CD1c-positive myeloid dendritic cell (primary cell): ENCODE data around the gene PDIA6.
"Not testable (repeated sequence)": the region's sequence is repeated elsewhere in the genome, so short reads cannot be mapped to it uniquely, and the experiment has no call there.

Experiments
- DNase-seq: peaks from one replicate; pipeline ENCODE4 v3.0.0-alpha.2; 2016; ENCODE audit errors: extremely low spot score

Gene PDIA6

GRCh38 chr2:10780821-10781220 lies 31.8 kb downstream of the PDIA6 start:
- DNase-seq: not testable (repeated sequence)

DNA sequence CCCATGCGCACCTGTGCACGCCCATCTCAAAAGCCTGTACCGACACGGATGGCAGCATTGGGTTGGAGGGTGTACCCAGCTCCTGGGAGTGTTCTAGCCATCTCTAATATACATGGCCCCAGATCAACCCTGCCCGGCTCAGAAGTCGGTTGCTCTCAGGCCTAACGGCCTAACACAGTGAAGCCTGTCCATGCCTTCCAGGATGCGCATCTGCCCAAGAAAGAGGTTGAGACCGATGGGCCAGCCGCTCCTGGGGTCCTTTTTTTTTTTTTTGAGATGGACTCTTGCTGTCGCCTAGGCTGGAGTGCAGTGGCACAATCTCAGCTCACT lies 32.1 kb downstream of the PDIA6 start:
- DNase-seq: no peak

DNA sequence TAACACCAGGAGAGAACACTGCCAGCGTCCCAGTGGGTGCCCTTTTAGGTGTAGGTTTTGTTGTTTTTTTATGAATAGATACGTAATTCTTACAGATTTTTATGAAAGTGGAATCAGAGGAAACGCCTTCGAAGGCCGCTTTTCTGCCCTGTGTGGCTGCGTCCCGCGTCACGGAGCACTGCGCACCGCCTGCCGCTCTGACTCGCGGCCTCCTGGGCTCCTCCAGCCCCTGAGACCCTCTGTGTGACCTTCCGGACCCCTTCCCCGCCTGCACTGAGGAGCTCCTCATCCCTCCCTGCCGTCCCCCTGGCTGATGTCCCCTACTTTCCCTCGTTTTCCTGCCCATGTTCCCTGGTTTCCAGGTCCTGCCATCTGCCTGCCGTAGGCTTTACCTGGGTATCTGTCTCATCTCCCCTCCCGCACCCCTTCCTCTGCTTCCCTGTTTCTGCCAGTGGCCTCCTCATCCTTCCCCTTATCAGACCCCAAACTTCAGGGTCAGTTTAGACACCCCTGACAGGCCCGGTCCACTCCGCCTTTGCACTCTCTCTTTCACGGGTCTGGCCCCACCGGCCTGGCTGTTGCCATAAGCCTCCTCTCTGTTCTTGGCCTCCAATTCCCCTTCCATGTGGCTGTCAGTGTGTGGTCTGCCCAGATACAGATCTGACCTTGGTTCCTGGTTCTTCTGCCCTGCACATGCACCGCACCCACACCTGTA lies 32.7 kb downstream of the PDIA6 start:
- DNase-seq: no peak

DNA sequence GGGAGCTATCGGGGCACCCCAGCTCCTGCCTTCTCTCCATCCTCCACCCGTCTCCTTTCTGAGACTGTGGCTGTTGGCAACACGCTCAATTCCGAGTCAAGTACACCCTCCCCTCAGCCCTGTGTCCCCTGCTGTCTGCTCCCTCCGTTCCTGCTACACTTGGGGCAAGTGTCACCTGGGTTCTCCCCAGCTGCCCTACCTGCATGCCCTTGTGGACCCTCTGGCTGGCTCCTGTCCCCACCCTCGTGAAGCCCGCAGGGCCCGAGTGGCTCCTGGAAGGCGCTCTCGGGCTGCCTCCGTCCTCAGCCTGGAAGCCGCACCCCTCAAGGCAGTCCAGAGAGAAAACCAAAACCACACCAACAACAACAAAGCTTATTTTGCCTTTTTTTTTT lies 33.9 kb downstream of the PDIA6 start:
- DNase-seq: no peak

DNA sequence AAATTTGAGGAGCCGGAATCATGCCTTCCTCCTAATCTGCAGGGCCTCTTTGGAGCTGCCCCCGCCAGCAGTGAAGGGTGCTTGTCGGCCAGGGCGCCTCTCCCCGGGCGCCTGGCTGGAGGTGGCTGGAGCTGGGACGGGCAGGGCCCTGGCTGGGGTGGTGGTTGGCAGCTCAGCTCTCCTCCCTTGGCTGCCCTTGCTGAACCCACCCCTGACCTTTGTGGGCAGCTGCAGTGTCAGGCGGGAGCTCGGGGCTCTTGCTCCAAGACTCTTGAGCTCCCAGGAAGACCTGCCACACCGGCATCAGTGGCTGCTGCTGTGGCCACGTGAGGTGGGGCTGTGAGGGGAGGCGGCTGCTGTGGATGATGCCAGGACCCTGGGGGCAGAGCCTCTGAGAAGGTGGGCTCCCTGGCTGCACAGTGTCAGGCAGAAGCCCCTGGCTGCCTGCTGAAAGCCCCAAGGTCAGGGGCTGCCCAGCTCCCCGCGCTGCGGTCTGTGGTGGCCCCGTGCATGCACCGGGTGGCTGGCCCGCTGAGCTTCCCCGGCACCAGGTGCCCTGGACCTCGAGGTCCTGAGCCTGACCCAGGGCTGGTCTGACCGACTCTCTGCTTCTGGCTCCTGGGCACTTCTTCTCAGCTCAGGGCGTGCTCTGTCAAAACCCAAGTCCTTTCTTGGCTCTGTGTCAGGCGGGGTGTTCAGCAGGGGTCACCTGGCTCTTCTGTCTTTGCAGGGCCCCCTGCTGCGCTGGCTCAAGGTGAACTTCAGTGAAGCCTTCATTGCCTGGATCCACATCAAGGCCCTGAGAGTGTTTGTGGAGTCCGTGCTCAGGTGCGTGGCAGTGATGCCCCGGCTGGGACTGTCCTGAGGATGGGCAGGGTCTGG lies 34.5 kb downstream of the PDIA6 start:
- no peak for DNase-seq

DNA sequence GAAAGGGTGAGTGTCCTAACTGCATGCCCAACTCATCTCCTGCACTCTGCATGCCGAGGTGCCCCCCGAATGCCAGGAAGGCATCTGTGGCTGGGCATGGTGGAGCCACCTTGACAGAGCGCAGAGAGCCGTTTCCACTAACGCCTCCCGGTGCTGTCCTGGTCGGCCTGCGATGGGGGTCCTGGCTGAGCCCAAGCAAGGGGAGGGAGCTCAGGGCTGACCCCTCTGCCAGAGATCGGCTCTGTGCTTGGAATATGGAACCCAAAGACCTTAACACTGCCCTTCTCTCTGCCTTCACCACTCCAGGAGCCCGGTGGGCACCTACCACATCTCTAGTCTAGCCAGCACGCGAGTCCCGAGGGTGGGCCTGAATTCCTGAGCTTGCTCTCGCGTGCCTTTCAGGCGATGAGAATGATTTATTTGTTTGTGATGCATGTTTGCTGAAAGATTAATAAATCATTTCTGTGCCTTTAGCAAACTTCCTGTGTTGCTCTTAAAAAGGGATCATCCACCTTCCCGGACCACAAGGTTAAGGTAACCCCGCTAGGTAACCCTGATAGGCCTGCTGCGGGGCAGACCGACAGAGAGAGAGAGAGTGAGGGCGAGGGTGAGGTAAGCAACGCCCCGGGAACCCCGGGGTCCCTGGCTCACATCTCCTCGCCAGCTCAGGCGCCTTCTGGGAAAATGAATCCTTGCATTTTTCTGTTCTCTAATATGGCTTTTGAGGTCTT lies 35.3 kb downstream of the PDIA6 start:
- no peak for DNase-seq

DNA sequence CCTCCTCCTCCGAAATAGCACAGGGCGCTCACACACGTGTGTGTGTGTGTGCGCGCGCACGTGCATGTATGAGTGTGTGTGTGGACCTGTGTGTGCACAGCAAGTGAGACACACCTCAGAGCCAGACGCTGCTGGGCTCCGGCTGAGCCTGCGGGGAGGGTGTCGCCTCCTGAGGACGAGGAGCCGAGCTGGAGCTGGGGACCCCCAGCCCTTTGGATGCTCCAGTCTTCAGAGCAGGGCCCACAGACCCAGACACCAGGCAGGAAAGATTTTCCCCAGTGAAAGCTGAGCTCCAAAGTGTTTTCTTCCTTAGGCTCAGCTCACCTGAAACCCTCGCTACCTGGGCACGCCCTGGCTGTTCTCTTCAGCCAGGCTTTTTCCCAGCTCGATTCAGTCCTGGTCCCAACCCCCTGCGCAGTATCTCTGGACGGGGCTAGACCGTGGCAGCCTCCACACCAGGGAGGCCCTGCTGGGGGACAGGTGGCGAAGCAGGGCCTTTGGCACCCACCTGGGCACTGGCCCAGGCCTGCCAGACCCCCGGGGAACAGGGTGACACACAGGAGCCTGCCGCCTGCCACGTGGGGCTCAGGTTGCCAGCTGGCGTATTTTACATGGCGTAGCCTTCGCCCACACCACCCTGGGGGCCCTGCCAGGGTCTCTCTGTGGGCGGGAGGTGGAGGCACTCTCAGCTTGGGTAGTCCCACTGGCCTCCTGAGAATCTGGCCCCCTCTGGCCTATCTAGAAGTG lies 36.2 kb downstream of the PDIA6 start:
- no peak for DNase-seq

- no peak for DNase-seq
These were observed 36.8 kb downstream of the PDIA6 start for GRCh38 chr2:10775831-10776230.

DNA sequence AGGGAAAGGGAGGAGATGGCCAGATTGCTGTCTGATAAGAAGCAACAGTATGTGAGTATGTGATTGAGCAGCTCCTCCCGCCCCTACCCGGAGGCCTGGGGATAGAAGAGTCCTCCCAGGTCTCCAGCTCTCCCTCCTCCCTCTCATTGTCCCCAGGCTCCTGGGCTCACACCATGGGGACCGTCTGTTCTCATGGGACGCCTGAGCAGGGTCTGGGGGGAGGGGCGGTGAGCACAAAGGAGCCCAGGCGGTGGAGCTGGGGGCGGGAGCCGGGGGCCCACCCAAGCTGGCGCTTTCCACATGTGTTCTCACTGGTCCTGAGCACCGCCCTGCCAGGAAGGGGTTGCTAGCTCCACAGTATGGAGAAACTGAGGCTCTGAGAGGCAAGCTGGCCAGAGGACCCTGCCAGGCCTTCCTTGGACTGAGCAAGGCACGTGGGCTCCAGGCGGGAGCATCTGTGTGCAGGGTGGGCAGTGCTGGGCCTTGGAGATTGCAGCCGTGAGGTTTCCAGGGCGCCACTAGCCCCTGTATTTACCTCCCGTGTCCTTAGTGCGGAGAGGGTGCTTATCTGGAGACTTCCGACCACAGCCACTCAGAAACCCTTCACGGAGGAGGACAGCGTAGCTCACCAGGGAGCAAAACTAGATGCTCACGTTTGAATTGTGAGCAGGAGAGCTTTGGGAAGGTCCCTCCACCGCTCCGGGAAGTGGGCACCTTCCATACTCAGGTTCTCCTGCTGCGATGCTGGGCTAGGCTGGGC lies 37.4 kb downstream of the PDIA6 start:
- DNase-seq: no peak

DNA sequence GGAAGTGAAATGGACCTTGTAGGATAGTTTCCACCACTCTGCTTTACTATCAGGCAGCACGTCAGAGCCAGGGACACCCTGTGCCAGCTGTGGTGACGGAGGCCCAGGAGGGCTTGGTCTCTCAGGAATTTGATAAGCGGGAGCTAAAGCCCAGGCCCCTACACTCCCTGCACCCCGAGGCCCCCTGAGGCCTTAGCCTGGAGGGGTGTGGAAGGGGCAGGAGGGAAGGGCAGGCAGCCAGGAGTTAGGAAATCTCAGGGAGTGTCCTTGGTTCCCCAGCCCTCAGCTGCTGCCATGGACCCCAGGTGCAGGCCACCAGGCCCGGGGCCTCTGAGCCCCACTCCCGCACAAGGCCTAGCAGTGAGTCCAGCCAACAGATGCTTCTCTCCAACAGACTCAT lies 38.2 kb downstream of the PDIA6 start:
- no peak for DNase-seq

DNA sequence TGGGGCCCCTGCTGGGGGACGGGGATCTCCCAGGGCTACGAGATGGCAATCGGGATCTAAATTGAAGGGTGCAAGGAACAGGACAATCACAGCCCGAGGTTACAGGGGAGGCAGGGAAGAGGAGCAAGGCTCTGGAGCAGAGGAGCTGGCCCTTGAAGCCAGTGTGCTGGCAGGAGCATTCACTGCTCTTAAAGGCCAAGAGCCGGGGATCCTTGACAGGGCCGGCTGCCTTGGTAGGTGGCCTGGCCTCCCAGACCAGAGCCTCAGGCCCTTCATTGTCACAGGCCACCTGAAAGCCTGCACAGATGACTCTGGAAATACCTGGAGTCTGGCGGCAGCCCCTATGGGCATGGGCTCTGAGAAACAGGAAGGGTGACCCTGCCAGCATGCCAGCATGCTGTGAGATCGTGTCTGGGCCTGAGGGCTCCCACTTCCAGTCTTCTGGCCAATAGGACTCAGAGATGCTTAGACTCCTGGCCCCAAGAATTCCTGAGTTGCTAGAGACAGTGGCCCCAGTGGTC lies 38.7 kb downstream of the PDIA6 start:
- no peak for DNase-seq

DNA sequence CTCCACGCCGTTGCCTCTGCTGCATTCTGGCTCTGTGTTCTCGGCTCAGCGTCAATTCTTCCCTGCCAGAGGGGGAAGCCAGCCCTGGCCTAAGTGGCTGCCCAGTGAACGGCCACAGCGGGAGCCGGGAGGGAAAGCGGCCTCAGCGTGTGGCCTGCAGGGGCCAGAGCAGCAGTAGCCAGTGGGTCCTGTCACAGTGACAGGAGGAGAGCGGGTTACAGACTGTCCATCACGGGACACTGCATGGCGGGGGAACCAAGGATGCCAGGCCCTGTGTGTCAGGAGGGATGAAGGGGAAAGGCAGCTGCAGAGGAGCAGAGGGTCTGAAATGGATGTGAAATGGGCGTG lies 39.7 kb downstream of the PDIA6 start:
- no peak for DNase-seq

DNA sequence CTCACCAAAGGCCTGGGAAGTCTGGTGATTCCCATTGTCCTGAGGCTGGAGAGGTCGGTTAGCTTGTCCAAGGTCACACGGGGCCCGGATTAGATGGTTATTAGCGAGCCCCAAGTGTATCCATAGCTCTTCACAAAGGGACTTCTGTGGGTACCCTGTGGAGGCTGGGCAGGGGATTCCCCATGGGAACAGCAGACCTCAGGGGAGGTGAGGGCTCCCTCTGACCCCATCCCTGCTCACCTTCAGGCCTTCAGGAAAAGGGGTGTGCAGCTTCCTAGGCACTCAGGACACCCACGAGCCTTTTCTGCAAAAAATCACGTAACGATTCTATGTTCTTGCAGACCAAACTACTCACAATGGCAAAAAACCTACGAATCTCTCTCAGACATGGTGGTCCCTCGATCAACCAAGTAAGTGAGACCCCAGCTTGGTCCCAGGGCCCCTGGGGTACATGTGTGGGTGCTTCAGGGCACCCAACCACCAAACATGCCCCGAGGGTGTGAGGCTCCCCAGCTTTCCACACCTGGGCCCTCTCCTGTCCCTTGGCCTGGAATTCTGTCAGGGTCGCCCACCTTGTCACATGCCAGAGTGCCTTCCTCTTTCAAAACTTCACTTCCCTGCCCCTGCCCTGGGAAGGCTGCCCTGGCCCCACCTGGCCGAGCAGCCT lies 40.3 kb downstream of the PDIA6 start:
- no peak for DNase-seq

DNA sequence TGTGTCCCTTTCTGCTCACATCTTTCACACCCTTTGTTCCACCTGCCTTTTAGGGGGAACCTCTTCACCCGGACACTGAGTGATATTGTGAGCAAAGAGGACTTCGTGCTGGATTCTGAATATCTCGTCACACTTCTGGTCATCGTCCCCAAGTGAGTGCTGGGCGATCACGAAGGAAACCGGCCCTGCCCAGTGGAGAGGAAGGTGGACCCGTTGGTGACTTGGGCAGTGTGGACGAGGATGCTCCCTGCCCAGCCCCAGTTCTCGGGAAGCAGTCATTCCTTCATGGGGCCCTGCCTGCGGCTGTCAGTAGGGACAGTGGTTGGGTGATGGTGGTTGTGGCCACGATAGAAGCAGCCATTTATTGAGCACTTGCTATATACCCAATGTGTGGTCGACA lies 40.8 kb downstream of the PDIA6 start:
- DNase-seq: no peak

DNA sequence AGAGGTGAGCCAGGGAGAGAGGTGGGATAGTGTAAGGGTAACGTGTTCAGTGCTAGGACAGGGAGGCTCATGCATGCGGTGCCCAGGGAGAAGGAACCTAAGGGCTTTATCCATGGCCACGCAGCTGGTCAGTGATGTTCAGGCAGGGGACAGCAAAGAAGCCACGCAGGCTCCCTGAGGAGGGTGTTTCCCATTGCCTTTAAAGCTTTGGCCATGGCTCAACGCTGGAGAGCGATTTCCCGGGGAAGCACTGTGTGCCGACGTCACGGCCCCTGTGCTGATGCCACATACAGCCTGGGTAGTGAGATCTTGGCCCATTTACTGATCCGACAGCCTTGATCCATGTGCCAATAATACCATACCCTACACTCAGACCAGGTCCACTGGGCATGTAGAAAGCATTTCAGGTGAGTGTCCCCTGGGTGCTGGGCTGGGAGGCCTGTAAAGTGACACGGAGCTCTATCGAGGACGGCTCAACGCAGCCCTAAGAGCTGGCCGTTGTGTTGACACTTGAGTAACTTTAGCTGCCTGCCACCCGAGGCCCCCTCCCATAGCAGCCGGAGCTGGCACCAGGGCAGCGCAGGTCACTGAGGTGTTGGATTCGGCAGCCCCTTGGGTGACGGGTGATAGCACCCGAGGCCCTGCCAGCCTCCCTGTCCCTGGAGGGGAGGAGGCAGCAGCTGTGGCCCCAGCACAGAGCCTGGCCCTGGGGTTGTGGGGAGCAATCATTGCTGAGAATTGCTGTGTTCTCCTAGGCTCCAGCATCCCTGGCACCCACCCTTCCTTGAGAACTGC lies 41.4 kb downstream of the PDIA6 start:
- DNase-seq: no peak

GRCh38 chr2:10768063-10768507 lies 44.5 kb downstream of the PDIA6 start:
- DNase-seq: no peak

DNA sequence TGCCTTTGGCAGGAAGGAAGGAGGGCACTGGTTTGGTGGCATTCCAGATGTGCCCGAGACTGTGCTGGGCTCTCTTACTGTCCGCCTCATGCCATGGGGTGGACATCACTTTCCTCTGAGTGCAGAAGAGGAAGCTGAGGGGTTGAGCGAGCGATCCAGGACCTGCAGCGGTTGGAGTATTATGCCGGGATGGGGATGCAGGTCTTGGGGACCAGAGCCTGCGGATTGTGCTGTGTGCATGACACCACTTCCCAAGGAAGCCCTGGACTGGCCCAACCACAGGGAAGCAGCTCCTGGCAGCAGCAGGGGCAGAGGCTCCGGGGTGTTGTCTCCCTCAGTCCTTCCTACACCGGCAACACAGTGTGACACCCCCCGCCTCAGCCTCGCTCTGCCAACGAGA lies 46.7 kb downstream of the PDIA6 start:
- DNase-seq: no peak

- DNase-seq: no peak
These were observed 47.1 kb downstream of the PDIA6 start for GRCh38 chr2:10765461-10765860.

DNA sequence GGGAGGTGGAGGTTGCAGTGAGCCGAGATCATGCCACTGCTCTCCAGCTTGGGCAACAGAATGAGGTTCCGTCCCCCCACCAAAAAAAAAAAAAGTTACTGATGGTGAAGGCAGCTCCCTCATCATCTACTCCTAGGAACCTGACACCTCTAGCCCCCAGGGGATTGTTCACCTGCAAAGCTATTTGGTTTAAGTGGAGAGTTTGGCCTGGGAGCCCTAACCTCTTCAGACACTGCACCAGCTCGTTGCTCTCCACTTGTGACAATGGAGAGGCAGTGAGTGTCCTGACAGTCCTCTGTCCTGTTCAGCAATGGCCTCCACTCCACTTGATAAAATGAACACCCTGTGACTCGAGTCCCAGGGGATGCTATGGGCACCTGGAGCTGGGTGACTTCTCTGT lies 47.7 kb downstream of the PDIA6 start:
- no peak for DNase-seq
